Astrocyte (in vitro differentiated cells and primary cell): ENCODE results near the gene ADARB2. TPM values are rescaled to one million over a fixed set of nuclear protein-coding genes. Genes with fewer than 3 reads are reported as not detected.

ENCODE experiments used
- DNase-seq: peaks from one replicate; pipeline ENCODE4 v3.0.0-alpha.2; 2010; ENCODE audit warnings: low read depth
- FAIRE-seq: peaks from 2 replicates; lab custom pipeline; 2011; peaks lifted over from hg19 to GRCh38; lab: Jason Lieb, UNC
- H2AFZ ChIP-seq: 2 replicates; pipeline ENCODE4 v1.6.0; 2012; ENCODE audit warnings: low read depth, low read length, inconsistent platforms
- H3K27ac ChIP-seq: 2 replicates; pipeline ENCODE4 v1.5.1; 2011; ENCODE audit warnings: low read depth, low read length, inconsistent platforms
- H3K27me3 ChIP-seq: 2 replicates; pipeline ENCODE4 v1.6.0; 2011; ENCODE audit warnings: low read length, inconsistent platforms; ENCODE audit not compliant: insufficient read depth
- H3K36me3 ChIP-seq: 2 replicates; pipeline ENCODE4 v1.5.1; 2011; ENCODE audit warnings: low read length, inconsistent platforms; ENCODE audit not compliant: insufficient read depth
- H3K4me1 ChIP-seq: 2 replicates; pipeline ENCODE4 v1.5.1; 2011; ENCODE audit warnings: low read length, inconsistent platforms; ENCODE audit not compliant: insufficient read depth
- H3K4me2 ChIP-seq: 2 replicates; pipeline ENCODE4 v1.6.0; 2012; ENCODE audit warnings: low read length, inconsistent platforms
- H3K4me3 ChIP-seq: 2 replicates; pipeline ENCODE4 v1.5.1; 2011; ENCODE audit warnings: low read depth, mild to moderate bottlenecking, low read length, inconsistent platforms; ENCODE audit not compliant: insufficient read depth
- H3K79me2 ChIP-seq: 2 replicates; pipeline ENCODE4 v1.6.0; 2012; ENCODE audit warnings: mild to moderate bottlenecking, low read length, inconsistent platforms; ENCODE audit not compliant: insufficient read depth
- H3K9ac ChIP-seq: 2 replicates; pipeline ENCODE4 v1.6.0; 2012; ENCODE audit warnings: mild to moderate bottlenecking, low read length, inconsistent platforms
- H3K9me3 ChIP-seq: 2 replicates; pipeline ENCODE4 v1.5.1; 2012; ENCODE audit warnings: low read depth, mild to moderate bottlenecking, low read length, inconsistent platforms; ENCODE audit not compliant: insufficient read depth
- H4K20me1 ChIP-seq: 2 replicates; pipeline ENCODE4 v1.6.0; 2012; ENCODE audit warnings: low read length, inconsistent platforms; ENCODE audit not compliant: insufficient read depth
- H3K27ac Mint-ChIP-seq: one replicate; pipeline ENCODE4 v1.8.0; 2021; ENCODE audit warnings: mild to moderate bottlenecking, mixed read lengths; ENCODE audit not compliant: unreplicated experiment
- H3K27me3 Mint-ChIP-seq: one replicate; pipeline ENCODE4 v1.8.0; 2021; ENCODE audit warnings: low read depth, mixed read lengths; ENCODE audit not compliant: unreplicated experiment
- H3K36me3 Mint-ChIP-seq: one replicate; pipeline ENCODE4 v1.8.0; 2021; ENCODE audit warnings: low read depth, mixed read lengths; ENCODE audit not compliant: unreplicated experiment
- H3K4me1 Mint-ChIP-seq: one replicate; pipeline ENCODE4 v1.8.0; 2021; ENCODE audit warnings: low read depth, mixed read lengths; ENCODE audit not compliant: unreplicated experiment
- H3K4me3 Mint-ChIP-seq: one replicate; pipeline ENCODE4 v1.8.0; 2021; ENCODE audit warnings: mild to moderate bottlenecking, moderate library complexity, mixed read lengths; ENCODE audit not compliant: unreplicated experiment
- H3K9me3 Mint-ChIP-seq: one replicate; pipeline ENCODE4 v1.8.0; 2021; ENCODE audit warnings: mild to moderate bottlenecking, mixed read lengths; ENCODE audit not compliant: unreplicated experiment
- EZH2 ChIP-seq: IDR thresholded peaks from 2 replicates; pipeline ENCODE4 v1.6.1; 2012; ENCODE audit warnings: mild to moderate bottlenecking, low read length, inconsistent platforms; ENCODE audit not compliant: insufficient read depth
- total RNA-seq: library from RNA; stranded (reverse); gene quantifications from 2 replicates; pipeline ENCODE4 v1.2.1, GENCODE V29; 2021
- TF ChIP-seq, protein P1 (sequence below): IDR thresholded peaks from 2 replicates; pipeline ENCODE4 v1.5.1; 2011; ENCODE audit warnings: low read depth, mild to moderate bottlenecking, inconsistent platforms, low read length, moderate library complexity; ENCODE audit not compliant: insufficient read depth

ADARB2 gene
- total RNA-seq, 1 donor from 2014 or later: 0.18 TPM

DNA sequence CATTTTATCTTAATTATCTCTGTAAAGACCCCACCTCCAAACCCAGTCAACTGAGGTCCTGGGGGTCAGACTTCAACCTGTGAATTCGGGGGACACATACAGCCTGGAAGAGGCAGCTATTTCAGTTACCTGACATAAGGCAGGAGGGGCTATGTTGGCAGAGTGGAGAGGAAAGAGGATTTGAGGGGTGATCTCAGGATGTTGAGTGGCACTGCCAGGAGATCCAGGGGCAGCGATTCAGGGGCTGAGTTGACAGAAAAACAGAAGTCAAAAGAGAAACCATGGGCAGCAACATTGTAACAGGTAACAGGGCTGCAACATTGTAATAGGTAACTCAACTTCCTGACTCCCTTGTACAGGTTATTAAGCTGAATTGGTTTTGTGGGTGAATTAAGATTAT, 162.6 kb downstream of the ADARB2 start:
- TF ChIP-seq, protein P1, sequence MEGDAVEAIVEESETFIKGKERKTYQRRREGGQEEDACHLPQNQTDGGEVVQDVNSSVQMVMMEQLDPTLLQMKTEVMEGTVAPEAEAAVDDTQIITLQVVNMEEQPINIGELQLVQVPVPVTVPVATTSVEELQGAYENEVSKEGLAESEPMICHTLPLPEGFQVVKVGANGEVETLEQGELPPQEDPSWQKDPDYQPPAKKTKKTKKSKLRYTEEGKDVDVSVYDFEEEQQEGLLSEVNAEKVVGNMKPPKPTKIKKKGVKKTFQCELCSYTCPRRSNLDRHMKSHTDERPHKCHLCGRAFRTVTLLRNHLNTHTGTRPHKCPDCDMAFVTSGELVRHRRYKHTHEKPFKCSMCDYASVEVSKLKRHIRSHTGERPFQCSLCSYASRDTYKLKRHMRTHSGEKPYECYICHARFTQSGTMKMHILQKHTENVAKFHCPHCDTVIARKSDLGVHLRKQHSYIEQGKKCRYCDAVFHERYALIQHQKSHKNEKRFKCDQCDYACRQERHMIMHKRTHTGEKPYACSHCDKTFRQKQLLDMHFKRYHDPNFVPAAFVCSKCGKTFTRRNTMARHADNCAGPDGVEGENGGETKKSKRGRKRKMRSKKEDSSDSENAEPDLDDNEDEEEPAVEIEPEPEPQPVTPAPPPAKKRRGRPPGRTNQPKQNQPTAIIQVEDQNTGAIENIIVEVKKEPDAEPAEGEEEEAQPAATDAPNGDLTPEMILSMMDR: no peak
- no peak for TF ChIP-seq EZH2
- H2AFZ ChIP-seq: no peak overlapping the region
- no peak overlapping the region for H3K4me2 ChIP-seq
- no peak overlapping the region for H3K27ac ChIP-seq
- H3K4me1 ChIP-seq: no peaks in the 10 kb centered on the region
- H3K9ac ChIP-seq: no peak overlapping the region
- peaks cover 14% of the 10 kb centered on the region for H3K9me3 ChIP-seq
- FAIRE-seq: no peak
- Mint-ChIP-seq H3K36me3 (no peaks in the 10 kb centered on the region), H3K27me3 (peaks cover 28% of the 10 kb centered on the region), H3K9me3 (no peaks in the 10 kb centered on the region), H3K27ac (no peak overlapping the region), H3K4me3 (no peak overlapping the region), H3K4me1 (peaks cover 4% of the 10 kb centered on the region)
- DNase-seq: no peak
- no peaks in the 10 kb centered on the region for H3K27me3 ChIP-seq
- H3K4me3 ChIP-seq: no peak overlapping the region
- H3K79me2 ChIP-seq: no peaks in the 10 kb centered on the region
- no peaks in the 10 kb centered on the region for H4K20me1 ChIP-seq
- no peaks in the 10 kb centered on the region for H3K36me3 ChIP-seq

DNA sequence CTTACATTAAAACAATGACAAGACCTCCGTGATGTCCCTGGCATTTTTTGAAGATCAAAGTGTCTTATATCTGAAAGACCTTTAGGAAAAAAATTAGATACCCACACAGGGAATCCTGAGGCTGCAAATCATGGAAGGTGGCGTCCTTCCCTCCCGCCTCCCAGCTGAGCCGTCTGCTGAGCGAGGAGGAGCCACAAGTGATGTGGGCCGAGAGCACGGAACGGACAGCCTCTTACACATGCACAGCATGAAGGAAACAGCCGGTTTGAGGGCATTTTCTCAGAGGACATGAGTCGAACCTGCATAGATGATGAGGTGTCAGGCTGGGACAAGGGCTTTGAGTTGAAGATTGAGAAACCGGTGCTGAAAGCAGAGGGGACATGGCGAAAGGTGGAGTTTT, 163.3 kb downstream of the ADARB2 start:
- Histone ChIP-seq H3K4me3 (no peak overlapping the region), H3K79me2 (no peaks in the 10 kb centered on the region), H3K4me1 (no peaks in the 10 kb centered on the region), H2AFZ (no peak overlapping the region), H4K20me1 (no peaks in the 10 kb centered on the region), H3K9ac (no peak overlapping the region), H3K9me3 (peaks cover 16% of the 10 kb centered on the region), H3K27me3 (no peaks in the 10 kb centered on the region), H3K4me2 (no peak overlapping the region), H3K27ac (no peak overlapping the region), H3K36me3 (no peaks in the 10 kb centered on the region)
- Mint-ChIP-seq H3K4me1 (no peaks in the 10 kb centered on the region), H3K27me3 (peaks cover 34% of the 10 kb centered on the region), H3K27ac (no peak overlapping the region), H3K36me3 (no peaks in the 10 kb centered on the region), H3K4me3 (no peak overlapping the region), H3K9me3 (no peaks in the 10 kb centered on the region)
- no peak for TF ChIP-seq EZH2
- TF ChIP-seq, protein P1: no peak
- FAIRE-seq: no peak
- DNase-seq: no peak

DNA sequence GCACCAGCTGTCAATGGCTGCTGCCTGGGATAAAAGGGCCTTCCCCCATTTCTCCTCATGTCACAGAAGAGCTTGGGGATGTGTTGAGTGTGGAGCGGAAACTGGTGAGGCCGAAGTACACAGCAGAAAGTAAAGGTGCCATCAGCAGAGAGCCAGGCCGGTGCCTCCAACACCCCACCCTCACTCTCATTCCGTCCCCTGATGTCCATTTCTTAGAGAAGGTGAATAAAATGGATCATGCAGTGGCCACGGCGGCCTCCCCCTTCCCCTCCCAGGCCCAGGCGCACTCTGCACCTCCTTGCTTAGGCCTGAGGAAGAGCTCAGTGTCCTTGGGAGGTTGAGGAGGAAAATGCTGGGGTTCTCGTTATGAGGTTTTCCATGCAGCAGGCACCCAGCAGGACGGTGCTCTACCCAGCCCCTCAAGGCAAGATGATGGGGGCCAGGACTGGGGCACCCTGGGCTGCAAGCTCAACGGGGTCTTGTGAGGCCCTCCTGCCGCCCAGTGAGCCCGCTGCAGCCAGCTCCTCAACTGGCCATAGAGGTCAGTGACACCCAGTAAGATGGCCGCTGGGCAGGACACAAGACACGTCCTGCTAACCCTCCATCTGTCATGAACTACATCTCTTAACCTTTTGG, 163.9 kb downstream of the ADARB2 start:
- no peaks in the 10 kb centered on the region for H3K79me2 ChIP-seq
- H3K36me3 Mint-ChIP-seq: no peaks in the 10 kb centered on the region
- H3K9ac ChIP-seq: no peak overlapping the region
- H3K36me3 ChIP-seq: no peaks in the 10 kb centered on the region
- peaks cover 38% of the 10 kb centered on the region for H3K27me3 Mint-ChIP-seq
- H3K4me3 ChIP-seq: no peak overlapping the region
- H4K20me1 ChIP-seq: no peaks in the 10 kb centered on the region
- no peak for DNase-seq
- H3K4me3 Mint-ChIP-seq: no peak overlapping the region
- no peak overlapping the region for H3K27ac ChIP-seq
- H3K27me3 ChIP-seq: no peaks in the 10 kb centered on the region
- no peak overlapping the region for H3K27ac Mint-ChIP-seq
- H3K4me2 ChIP-seq: no peak overlapping the region
- peaks cover 16% of the 10 kb centered on the region for H3K9me3 ChIP-seq
- no peaks in the 10 kb centered on the region for H3K4me1 Mint-ChIP-seq
- no peaks in the 10 kb centered on the region for H3K9me3 Mint-ChIP-seq
- TF ChIP-seq EZH2: no peak
- TF ChIP-seq, protein P1: no peak
- H2AFZ ChIP-seq: no peak overlapping the region
- no peak for FAIRE-seq
- H3K4me1 ChIP-seq: no peaks in the 10 kb centered on the region
